GM12873 (cell line): ENCODE data around the gene WDR59.

ENCODE experiments used
- TF ChIP-seq, protein P1 (sequence below): IDR thresholded peaks from 2 replicates; pipeline ENCODE4 v1.5.1; 2012; ENCODE audit warnings: low read depth, mild to moderate bottlenecking, moderate library complexity, low read length, control low read depth; ENCODE audit not compliant: insufficient read depth; ENCODE audit errors: missing control alignments

WDR59 gene

DNA sequence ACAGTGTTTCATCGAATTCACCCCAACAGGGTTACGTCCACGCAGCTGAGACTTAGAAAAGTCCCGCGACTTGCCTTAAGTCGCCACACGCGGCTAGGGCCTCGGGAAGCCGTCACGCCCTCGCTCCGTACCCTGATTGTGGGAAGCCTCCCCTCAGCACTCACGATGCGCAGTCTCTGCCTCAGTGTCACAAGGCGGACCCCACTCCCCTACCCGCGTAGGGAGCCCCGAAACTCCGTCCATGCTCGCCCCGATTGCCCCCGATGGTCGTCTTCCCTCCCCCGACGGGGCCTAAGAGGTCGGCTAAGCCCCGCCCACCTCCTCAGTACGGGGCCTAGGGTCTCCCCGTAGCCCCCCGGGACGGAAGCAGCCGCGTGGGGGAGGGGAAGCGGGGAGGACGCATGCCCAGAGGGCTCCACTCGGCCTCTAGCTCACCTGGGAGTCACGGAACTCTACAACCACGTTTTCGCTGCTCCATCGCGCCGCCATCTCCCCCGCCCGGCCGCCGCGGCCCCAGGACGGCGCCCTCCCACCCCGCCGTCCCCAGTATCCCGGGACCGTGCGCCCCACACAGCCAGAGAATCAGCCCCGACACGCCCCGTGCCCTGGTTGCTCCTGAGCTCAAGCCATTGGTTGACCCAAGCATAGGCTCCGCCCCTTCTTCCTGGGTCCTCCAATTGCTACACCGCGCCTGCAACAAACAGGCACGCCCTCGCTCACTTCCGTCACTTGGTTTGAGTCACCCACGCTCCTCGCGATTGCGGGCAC is at the start of gene WDR59:
Gene WDR59, minus strand, starts transcription at position 595 of the 768 bp plus-strand sequence. Its CDS starts 106 bp downstream, at position 489.
- TF ChIP-seq, protein P1, sequence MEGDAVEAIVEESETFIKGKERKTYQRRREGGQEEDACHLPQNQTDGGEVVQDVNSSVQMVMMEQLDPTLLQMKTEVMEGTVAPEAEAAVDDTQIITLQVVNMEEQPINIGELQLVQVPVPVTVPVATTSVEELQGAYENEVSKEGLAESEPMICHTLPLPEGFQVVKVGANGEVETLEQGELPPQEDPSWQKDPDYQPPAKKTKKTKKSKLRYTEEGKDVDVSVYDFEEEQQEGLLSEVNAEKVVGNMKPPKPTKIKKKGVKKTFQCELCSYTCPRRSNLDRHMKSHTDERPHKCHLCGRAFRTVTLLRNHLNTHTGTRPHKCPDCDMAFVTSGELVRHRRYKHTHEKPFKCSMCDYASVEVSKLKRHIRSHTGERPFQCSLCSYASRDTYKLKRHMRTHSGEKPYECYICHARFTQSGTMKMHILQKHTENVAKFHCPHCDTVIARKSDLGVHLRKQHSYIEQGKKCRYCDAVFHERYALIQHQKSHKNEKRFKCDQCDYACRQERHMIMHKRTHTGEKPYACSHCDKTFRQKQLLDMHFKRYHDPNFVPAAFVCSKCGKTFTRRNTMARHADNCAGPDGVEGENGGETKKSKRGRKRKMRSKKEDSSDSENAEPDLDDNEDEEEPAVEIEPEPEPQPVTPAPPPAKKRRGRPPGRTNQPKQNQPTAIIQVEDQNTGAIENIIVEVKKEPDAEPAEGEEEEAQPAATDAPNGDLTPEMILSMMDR = no peak

DNA sequence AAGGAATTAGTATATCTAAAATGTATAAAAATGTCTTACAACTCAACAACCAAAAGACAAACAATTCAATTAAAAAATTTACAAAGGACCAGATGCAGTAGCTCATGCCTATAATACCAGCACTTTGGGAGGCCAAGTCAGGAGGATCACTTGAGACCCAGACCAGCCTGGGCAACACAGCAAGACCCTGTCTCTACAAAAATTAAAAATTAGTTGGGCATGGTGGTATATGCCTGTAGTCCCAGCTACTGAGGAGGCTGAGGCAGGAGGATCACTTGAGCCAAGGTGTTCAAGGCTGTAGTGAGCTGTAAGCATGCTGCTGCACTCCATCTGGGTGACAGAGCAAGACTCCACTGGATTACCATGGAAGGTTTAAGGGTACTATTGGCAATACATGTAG is 47.7 kb upstream of the WDR59 start:
- TF ChIP-seq, protein P1 = no peak

DNA sequence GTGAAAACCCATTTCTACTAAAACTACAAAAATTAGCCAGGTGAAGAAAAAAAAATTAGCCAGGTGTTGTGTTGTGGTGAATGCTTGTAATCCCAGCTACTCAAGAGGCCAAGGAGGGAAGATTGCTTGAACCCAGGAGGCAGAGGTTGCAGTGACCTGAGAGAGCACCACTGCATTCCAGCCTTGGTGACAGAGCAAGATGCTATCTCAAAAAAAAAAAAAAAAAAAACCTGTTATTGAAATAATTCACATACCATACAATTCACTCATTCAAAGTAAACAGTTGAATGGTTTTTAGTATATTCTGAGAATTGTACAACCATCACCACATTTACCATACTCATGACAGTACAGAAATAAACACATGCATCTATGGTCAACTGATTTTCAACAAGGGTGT is 44.9 kb upstream of the WDR59 start:
- TF ChIP-seq, protein P1 = no peak

GRCh38 chr16:75028544-75029135 is 43.7 kb upstream of the WDR59 start:
- TF ChIP-seq, protein P1 = no peak

GRCh38 chr16:75027520-75028300 is 42.8 kb upstream of the WDR59 start:
- TF ChIP-seq, protein P1 = no peak

DNA sequence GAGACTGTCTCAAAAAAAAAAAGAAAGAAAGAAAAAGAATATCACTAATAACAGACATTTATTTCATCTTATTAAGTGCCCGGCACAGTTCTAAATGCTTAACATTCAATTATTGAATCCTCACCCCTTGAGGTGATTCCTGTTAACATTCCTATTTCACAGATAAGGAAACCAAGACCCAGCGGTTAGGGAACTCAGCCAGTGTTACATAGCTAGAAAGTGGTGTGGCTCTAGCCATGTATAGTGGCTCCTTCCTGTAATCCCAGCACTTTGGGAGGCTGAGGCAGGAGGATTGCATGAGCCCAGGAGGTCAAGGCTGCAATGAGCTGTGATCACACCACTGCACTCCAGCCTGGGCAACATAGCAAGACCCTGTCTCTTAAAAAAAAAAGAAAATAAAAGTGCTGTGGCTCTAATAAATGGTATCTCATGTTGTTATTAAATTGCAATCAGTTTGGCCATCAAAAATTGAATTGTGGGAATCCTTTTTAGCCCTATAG is 42.0 kb upstream of the WDR59 start:
- TF ChIP-seq, protein P1 = no peak

DNA sequence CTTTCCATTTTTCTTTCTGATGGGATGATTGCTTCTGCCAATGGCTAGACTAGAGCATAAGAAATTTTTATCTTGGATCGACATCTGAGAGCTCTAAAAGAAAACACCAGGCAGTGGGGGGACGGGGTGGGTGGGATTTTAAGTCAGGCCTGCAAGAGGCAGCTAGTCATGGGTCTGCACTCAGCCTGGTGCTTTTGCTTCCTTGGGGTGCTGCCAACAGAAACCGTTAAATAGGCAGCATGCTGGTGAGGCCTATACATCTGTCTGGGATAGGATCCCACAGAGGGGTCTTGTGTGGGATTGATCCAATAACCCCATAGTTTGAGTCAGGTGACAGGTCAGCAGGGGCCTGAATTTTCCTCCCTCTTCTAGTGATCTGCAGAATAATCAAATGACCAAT is 40.8 kb upstream of the WDR59 start:
- TF ChIP-seq, protein P1 = no peak
